ENCODE measurements around the gene TENM4. TPM values are rescaled to one million over a fixed set of nuclear protein-coding genes. Genes with fewer than 3 reads are reported as not detected.

Gene TENM4
- polyA plus RNA-seq, 2 of the 4 experiments (the other 2 are of a cell fraction): 0.06 to 0.31 TPM

GRCh38 chr11:79039122-79039521, 401.7 kb downstream of the TENM4 start:
- no peak overlapping the region for H3K4me3 ChIP-seq
- no peaks in the 10 kb centered on the region for H3K9me3 ChIP-seq
- FAIRE-seq: no peak
- WGBS (ENCODE audit: missing lambda C conversion rate): 77% methylated on average over 2 of the region's 2 CpGs
- no peaks in the 10 kb centered on the region for H3K4me1 ChIP-seq
- ChIA-PET POLR2A (no interaction called here), CTCF (interaction anchor here (1.8 to 1.9 kb wide), 2 partner anchors 61 to 394 kb away, joined by 4 to 5 read pairs; no protein-coding TSS in a partner anchor)
- no peak overlapping the region for H3K27ac ChIP-seq
- DNase-seq (ENCODE audit: low read depth in 1 of 2, low spot score in 1 of 2): no peak
- no peak overlapping the region for H3K4me2 ChIP-seq
- no peak for ATAC-seq
- no peak for TF ChIP-seq CTCF (IDR thresholded peaks at IDR 0.05)
- TF ChIP-seq EP300 (IDR thresholded peaks at IDR 0.05): no peak
- TF ChIP-seq CBX8 (IDR thresholded peaks at IDR 0.05): no peak
- TF ChIP-seq MAX (IDR thresholded peaks at IDR 0.05): no peak
- TF ChIP-seq ATOH8 (CRISPR knock-in tag; IDR thresholded peaks at IDR 0.05; ENCODE audit: low read depth): no peak
- TF ChIP-seq E2F6 (IDR thresholded peaks at IDR 0.05; ENCODE audit: borderline replicate concordance, low read depth): no peak
- no peak for TF ChIP-seq PBX3 (IDR thresholded peaks at IDR 0.05)
- no peak for TF ChIP-seq PHF8 (IDR thresholded peaks at IDR 0.05; ENCODE audit: borderline replicate concordance, low read depth)

GRCh38 chr11:79035881-79036280, 404.9 kb downstream of the TENM4 start:
- H3K27ac ChIP-seq: no peak overlapping the region
- TF ChIP-seq NPAS2 (CRISPR knock-in tag; IDR thresholded peaks at IDR 0.05; ENCODE audit: borderline replicate concordance): no peak
- no peak for TF ChIP-seq ZFP36 (IDR thresholded peaks at IDR 0.05; ENCODE audit: borderline replicate concordance, partially characterized antibody)
- TF ChIP-seq FOSB (CRISPR knock-in tag; IDR thresholded peaks at IDR 0.05): no peak
- TF ChIP-seq NR3C1 (IDR thresholded peaks at IDR 0.05): no peak
- 34% methylated on average over 3 of the region's 3 CpGs for WGBS (ENCODE audit: missing lambda C conversion rate)
- H3K4me3 ChIP-seq: no peak overlapping the region
- CTCF ChIA-PET: interaction anchor here (0.9 to 1.1 kb wide), 2 partner anchors 12 to 19 kb away, joined by 3 to 4 read pairs; no protein-coding TSS in a partner anchor
- ATAC-seq (no peak), DNase-seq (ENCODE audit: low read depth in 1 of 2, low spot score in 1 of 2) (no peak), FAIRE-seq (no peak)
- H3K4me2 ChIP-seq: no peak overlapping the region
- no peaks in the 10 kb centered on the region for H3K9me3 ChIP-seq
- H3K4me1 ChIP-seq: no peaks in the 10 kb centered on the region
- POLR2A ChIA-PET: no interaction called here

GRCh38 chr11:79033833-79034232, 407.0 kb downstream of the TENM4 start:
- DNase-seq (ENCODE audit: low read depth in 1 of 2, low spot score in 1 of 2): no peak
- Histone ChIP-seq H3K4me1 (no peaks in the 10 kb centered on the region), H3K9me3 (no peaks in the 10 kb centered on the region), H3K27ac (no peak overlapping the region), H3K4me2 (no peak overlapping the region), H3K4me3 (no peak overlapping the region)
- ATAC-seq: no peak
- TF ChIP-seq HES2 (IDR thresholded peaks at IDR 0.05): no peak
- TF ChIP-seq RCOR1 (IDR thresholded peaks at IDR 0.05; ENCODE audit: low read depth, low read length): no peak
- no peak for TF ChIP-seq HDAC2 (IDR thresholded peaks at IDR 0.05)
- TF ChIP-seq GATA3 (IDR thresholded peaks at IDR 0.05; ENCODE audit: borderline replicate concordance): no peak
- TF ChIP-seq NPAS2 (CRISPR knock-in tag; IDR thresholded peaks at IDR 0.05; ENCODE audit: borderline replicate concordance): no peak
- no peak for TF ChIP-seq POLR2AphosphoS2 (conservative IDR thresholded peaks at IDR 0.05; ENCODE audit: low read length)
- no peak for TF ChIP-seq SREBF2 (IDR thresholded peaks at IDR 0.05)
- ChIA-PET CTCF (no interaction called here), POLR2A (no interaction called here)
- FAIRE-seq: no peak
- 58% methylated on average over 4 of the region's 4 CpGs for WGBS (ENCODE audit: missing lambda C conversion rate)
